Sigmoid colon (tissue), 3 donors: Measurements from ENCODE around the gene SLIT3.

ENCODE experiments used
- CTCF ChIP-seq, 4 experiments: fragments of 450-650 bp in 3 of 4; fragments of 200-600 bp in 1 of 4; IDR thresholded peaks; one replicate each; pipeline ENCODE4 v1.5.1; 2016 to 2019; ENCODE audit warnings: antibody characterized with exemption in 4 of 4, mild to moderate bottlenecking in 3 of 4, moderate library complexity in 2 of 4
- POLR2A ChIP-seq, 2 donors: fragments of 450-650 bp; IDR thresholded peaks; one replicate each; pipeline ENCODE4 v1.6.1; 2016; ENCODE audit warnings: antibody characterized with exemption in 2 of 2, mild to moderate bottlenecking in 2 of 2, moderate library complexity in 2 of 2

DNA sequence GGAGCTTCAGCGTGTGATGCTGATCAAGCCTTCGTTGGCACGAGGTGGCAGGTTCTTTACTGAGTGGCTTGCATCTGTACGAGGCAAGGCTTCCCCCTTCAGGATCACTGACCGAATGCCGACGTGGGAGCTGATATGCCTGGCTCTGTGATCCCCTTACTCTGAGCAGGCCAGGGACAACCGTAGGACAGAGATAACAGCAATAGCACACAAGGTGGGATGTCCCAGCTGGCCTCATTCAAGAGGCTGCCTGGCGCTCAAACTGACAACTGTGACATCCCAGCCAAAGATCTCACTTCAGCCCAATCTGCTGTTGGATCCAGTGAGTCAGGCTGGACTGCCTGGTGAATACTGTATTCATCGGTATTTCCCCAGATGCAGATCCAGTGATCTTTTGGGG lies 522.4 kb downstream of the SLIT3 start:
- TF ChIP-seq POLR2A (IDR thresholded peaks at IDR 0.05), result no peak
- TF ChIP-seq CTCF (IDR thresholded peaks at IDR 0.05), result no peak
